GM13976 (cell line): ENCODE measurements around the gene RNF126.

Source experiments
- DNase-seq: peaks from one replicate; pipeline ENCODE4 v3.0.0; 2012; ENCODE audit warnings: low spot score
- CTCF ChIP-seq: IDR thresholded peaks from 2 replicates; pipeline ENCODE4 v1.5.1; 2012; ENCODE audit warnings: borderline replicate concordance, mild to moderate bottlenecking; ENCODE audit not compliant: insufficient read depth; ENCODE audit errors: extremely low read depth, missing control alignments, control extremely low read depth
- in situ Hi-C: fragments of 300-500 bp; cut with MboI; formaldehyde crosslinking; loops from one replicate; pipeline ENCODE4 v1.12.0; 2022; ENCODE audit warnings: low sequenced_read_pairs, mixed read lengths, inconsistent platforms; ENCODE audit not compliant: unreplicated experiment

Gene RNF126

GRCh38 chr19:617551-618246 is 45.3 kb downstream of the RNF126 start:
- no peak for TF ChIP-seq CTCF
- DNase-seq = no peak
- in situ Hi-C loops = no loop called here

GRCh38 chr19:616747-617526 is 46.1 kb downstream of the RNF126 start:
- TF ChIP-seq CTCF = no peak
- in situ Hi-C loops = no loop called here
- no peak for DNase-seq

- no peak for TF ChIP-seq CTCF
- DNase-seq = no peak
- in situ Hi-C loops = no loop called here
Measured at GRCh38 chr19:616062-616700, 46.8 kb downstream of the RNF126 start.

GRCh38 chr19:615619-616018 is 47.4 kb downstream of the RNF126 start:
- TF ChIP-seq CTCF = no peak
- in situ Hi-C loops = no loop called here
- no peak for DNase-seq

- in situ Hi-C loops = no loop called here
- no peak for DNase-seq
- no peak for TF ChIP-seq CTCF
Measured at GRCh38 chr19:613732-614567, 49.1 kb downstream of the RNF126 start.

- in situ Hi-C loops = no loop called here
- TF ChIP-seq CTCF = no peak
Measured at GRCh38 chr19:612941-613340, 50.1 kb downstream of the RNF126 start.

More at GRCh38 chr19:612941-613340, 50.1 kb downstream of the RNF126 start:
- no peak for DNase-seq
